HG03520 (cell line): ENCODE data around the gene SLC25A4.
A peak's percentile ranks its signal among the peaks of the same experiment; 100 is the strongest.
"Not testable (repeated sequence)": the region's sequence is repeated elsewhere in the genome, so short reads cannot be mapped to it uniquely, and the experiment has no call there.

Experiments used
- ATAC-seq: cut with Tn5 transposase; IDR thresholded peaks from one replicate; pipeline ENCODE4 v1.9.1; 2021; ENCODE audit warnings: mild to moderate bottlenecking, moderate library complexity; ENCODE audit not compliant: unreplicated experiment

Gene SLC25A4

DNA sequence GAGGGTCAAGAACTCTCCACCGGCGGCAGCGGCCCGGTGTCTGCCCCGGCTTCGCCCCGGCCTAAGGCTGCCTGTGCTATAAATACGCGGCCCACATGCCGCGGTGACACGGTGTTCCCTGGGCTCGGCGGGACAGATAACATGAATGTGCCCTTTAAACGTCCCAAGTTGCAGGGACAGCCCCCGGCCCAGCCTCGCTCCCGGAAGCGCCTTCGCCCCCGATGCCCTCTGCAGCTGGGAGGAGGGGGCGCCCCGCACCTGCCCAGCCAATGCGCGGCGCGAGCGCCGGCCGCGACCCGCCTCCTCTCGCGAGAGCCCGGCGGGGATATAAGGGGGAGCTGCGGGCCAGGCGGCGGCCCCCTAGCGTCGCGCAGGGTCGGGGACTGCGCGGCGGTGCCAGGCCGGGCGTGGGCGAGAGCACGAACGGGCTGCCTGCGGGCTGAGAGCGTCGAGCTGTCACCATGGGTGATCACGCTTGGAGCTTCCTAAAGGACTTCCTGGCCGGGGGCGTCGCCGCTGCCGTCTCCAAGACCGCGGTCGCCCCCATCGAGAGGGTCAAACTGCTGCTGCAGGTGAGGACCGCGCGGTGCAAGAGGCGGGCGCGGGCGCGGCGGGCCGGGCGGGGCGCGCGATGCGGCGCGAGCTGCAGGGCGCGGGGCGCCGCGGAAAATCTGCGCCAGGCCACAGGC is at the start of gene SLC25A4:
Gene SLC25A4 (plus strand): TSS at position 355 of the 689 bp plus-strand sequence. CDS start 107 bp downstream, at position 462.
- ATAC-seq: peak; percentile 91

DNA sequence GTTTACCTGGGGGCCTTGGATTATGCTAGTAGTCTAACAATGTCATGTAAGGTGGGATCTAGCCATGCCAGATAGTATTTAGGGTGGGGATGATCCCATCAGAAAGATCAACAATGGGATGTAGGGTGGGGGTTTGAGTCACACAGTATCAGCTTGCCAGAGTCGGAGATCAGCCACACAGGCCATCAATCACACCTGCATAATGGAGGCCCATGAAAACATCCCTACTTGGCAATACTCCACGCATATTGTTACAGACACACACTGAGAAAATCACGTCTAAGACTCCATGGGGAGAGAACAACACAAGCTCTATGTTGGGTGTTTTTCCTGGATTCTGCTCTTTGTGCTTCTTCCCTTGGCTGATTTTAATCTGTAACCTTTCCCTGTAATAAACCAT is 49.5 kb upstream of the SLC25A4 start:
- ATAC-seq: no peak

DNA sequence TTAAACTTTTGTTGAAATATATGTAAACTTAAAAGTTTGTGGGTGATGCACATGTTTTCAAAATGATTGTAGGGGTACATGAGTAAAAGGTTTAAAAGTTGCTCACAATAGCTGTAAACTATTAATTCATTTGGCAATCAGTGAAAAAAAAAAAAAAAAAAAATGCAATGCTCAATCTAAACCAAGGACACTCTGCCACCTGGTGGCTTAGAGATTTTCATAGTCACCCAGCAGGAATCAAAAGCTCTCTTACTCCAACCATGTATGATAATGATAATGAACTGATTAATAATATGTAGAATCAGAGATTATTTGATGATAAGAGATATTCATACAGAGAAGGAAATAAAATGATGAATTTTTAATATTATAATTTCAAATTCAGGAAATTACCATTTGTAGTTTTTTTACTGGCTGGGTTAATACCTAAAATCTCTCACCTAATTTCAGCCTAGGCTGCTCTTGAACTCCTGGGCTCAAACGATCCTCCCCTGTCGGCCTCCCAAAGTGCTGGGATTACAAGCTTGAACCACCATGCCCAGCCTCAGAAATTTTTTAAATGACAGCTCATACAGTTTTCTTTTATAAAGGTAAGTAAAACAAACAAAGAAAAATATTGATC is 46.9 kb upstream of the SLC25A4 start:
- ATAC-seq: no peak

DNA sequence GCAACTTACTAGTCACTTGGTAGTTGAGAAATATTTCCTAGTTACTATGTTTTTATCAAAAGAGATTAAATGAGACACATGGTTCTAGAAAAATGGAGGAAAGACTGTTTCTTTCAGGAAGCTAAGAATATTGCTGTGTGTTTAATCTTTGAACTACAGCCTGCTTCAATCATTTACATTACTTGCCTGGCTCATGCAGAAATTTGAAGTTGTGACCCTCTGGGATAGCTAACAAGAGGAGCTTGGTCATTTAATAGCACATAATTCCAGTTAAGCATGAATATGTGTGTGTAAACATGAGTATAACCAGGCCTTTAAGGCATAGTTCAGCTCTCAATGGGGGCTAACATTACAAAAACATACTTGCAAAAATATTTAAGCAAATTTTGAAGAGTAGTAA is 44.6 kb upstream of the SLC25A4 start:
- no peak for ATAC-seq

DNA sequence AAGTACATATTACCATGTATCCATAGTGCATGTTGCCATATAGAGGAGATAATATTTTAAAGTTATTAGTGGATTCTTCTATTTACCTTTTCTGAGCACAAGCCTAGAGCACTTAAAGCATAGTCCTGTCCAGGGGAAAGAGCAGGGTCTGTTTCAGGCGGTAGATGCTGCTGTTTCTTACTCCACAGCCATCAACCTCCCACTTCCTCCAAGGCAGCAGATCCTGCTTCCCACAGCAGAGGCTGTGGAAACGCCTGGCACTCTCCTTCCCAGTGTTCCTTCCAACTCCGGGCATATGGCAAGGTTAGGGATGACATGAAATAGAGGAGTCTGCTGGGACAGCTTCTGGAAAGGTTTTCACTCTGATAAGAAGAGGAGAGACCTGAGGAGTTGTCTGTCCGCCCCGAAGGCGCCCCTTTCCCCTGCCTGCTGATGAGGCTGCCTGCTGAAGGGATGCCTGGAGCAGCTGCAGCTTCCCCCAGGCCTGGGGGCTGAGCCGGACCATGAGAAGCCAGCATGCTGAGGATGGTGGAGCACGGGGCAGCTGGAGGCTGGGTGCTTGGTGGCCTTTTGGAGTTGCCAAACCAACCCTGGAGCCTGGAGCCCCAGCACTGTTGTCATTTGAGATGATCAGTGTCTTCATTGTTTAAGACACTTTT is 43.9 kb upstream of the SLC25A4 start:
- ATAC-seq: no peak

DNA sequence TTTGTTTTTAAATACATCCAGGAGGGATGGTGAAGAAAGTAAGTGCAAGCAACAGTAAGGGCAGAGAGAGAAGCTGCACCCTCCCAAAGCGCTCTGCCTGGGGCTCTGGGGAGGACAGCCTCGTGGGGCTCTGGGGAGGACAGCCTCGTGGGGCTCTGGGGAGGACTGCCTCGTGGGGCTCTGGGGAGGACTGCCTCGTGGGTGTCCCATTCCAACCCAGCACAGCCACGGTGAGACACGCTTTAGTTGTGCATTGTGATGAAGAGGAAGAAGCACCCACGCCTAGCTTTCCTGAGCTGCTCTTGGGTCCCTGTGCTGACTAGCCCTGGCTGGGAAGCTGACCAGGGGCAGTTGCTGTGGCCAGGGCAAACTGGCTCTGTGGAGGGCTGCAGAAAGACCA is 43.1 kb upstream of the SLC25A4 start:
- ATAC-seq: no peak

DNA sequence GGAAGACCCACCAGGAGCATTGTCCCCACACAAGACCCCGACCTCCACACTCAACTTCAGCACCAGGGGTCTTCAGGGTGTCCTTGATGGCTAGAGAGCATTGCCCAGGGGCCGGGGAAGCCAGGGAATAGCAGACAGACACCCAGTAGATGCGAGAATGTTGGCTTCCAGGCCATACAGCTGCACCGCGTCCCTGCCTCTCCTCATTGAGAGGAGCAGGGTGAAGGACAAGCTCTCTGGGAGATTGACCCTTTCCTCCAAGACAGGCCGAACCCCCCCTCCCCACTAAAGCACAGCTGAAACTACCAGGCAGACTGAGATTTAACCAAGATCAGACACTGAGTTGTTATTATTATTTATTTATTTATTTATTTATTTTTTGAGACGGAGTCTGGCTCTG is 42.6 kb upstream of the SLC25A4 start:
- no peak for ATAC-seq

DNA sequence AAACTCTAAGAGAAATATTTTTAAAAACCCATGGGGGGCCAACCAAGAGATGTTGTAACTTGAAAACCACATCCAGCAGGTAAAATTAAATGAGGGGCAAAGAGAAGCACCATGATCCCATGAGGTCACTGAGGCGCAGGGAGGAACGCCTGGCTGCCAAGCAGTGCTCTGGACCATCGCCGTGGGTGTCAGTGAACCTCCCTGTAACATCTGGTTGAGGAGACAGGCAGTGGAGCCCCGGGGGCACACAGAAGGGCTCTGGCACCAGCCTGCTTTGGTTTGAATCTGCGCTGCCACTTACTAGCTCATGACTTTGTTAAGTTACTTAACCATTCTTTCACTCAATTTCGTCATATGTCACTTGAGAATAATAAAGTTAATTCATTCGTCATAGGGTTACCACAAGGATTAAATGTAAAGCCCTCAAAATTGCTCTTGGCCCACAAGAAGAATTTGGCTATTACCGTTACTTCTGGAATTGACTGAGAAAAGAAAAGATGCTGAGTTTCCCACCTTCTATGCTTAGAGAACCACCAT is 41.6 kb upstream of the SLC25A4 start:
- ATAC-seq: no peak

DNA sequence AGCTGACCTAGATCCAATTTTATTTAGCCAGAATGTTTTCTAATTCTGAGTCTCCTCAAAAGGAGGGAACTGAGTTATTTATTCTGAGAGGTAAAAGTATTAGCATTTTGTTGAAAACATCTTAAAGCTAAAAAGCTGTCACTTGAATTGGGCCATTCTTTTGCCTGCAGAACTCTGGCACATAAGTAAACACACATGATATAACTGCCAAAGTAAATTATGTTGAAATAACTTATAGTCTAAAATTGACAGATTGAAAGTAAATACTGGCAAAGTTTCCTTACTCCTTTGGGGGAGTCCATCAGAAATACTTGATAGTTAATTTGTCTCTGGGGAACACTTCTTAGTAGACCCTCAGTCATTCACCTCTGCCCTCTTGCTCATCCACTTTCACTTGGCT is 38.3 kb upstream of the SLC25A4 start:
- no peak for ATAC-seq

DNA sequence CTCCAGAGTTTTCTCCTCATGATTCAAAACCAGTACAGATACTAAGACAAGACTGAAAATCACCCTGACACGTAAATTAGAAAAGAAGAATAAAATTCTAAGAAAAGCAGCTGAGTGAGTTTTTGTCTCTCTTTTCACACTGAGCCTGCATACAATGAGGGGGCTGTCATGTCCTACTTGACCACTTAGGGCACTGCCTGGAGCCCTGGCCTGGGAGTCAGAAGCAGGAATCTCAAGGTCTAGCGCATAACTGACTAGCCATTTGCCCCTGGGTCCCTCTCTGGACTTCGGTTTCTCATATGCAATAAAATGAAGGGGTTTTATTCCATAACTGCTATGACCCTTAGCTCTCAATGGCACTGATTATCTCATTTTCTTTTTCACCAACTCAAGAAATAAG is 36.7 kb upstream of the SLC25A4 start:
- ATAC-seq: no peak

DNA sequence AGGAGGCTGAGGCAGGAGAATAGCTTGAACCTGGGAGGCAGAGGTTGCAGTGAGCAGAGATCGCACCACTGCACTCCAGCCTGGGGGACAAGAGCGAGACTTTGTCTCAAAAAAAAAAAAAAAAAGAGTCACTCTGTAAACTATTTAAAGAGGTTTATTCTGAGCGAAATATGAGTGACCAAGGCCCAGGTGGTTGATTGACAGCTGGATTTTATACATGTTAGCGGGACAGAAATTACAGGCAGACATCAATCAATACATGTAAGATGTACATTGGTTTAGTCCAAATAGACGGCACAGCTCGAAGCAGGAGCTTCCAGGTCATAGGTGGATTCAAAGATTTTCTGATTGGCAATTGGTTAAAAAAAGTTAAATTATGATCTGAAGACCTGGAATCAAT is 35.5 kb upstream of the SLC25A4 start:
- ATAC-seq: not testable (repeated sequence)

DNA sequence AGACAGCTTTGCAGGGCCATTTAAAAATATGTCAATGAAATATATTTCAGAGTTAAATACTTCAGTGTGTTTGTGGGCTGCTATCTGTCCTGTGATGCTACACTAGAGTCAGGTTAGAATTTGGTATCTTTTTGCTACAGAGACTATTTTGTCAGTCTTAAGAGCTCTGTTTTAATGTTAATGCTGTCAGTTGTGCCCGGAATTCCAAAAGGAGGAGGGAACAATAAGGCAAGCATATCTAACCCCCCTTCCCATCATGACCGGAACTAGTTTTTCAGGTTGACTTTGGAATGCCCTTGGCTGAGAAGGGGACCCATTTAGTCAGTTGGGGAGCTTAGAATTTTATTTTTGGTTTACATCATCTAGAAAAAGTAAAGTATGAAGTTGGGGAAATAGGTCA is 34.9 kb upstream of the SLC25A4 start:
- ATAC-seq: no peak

DNA sequence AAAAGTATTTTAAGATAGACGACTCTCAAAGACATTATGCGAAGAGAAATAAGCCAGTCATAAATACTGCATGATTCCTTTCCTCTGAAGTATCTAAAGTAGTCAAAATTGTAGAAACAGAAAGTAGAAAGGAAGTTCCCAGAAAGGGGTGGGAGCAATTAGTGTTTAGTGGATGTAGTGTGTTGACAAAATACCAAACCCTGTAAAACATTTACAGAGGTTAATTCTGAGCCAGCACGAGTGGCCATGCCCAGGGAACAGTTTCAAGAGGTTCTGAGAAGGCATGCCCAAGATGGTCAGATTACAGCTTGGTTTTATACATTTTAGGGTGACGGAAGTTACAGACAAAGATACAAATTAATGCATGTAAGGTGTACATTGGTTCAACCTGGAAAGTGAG is 34.4 kb upstream of the SLC25A4 start:
- no peak for ATAC-seq

DNA sequence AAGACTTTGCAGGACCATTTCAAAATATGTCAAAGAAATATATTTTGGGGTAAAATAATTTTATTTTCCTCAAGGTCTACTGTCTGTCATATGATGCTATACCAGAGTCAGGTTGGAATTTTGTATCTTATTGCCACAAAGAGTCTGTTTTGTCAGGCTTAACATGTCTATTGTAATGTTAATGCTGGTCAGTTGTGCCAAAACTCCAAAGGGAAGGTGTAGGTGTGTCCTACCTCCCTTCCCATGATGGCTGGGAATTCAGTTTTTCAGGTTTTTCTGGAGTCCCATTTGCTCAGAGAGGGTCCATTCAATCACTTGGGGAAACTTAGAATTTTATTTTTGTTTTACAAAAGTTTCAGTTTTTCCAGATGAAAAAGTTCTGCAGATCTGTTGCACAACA is 33.3 kb upstream of the SLC25A4 start:
- ATAC-seq: no peak

DNA sequence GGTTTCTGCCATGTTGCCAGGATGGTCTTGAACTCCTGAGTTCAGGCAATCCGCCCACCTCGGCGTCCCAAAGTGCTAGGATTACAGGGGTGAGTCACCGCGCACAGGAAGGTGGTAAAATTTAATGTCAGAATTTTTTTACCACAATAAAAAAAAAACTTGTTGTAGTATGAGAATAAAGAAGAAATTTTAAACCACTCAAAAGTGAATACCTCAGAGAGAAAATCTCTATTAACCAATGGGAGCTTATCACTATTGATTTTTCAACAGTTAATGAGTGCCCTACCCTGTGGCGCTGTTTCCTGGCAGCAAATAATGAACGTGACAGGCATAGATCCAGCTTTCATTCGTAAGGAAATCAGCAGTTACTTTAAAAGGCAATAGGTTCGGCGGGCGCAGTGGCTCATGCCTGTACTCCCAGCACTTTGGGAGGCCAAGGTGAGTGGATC is 32.7 kb upstream of the SLC25A4 start:
- ATAC-seq: no peak

DNA sequence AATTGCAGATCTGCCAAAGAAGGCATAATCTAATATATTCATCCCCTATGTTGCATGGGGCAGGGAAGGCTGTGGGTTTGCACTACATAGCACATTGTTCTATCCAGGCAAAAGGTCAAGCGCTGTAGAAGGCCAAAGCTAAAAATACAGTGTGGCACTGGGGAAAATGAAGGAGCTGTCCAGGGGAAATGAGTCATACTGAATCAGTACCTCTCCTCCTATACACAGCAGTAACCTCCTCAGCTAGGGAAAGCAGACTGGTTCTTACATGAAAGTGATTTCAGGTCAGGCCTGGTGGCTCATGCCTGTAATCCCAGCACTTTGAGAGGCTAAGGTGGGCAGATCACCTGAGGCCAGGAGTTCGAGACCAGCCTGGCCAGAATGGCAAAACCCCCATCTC is 31.0 kb upstream of the SLC25A4 start:
- no peak for ATAC-seq

DNA sequence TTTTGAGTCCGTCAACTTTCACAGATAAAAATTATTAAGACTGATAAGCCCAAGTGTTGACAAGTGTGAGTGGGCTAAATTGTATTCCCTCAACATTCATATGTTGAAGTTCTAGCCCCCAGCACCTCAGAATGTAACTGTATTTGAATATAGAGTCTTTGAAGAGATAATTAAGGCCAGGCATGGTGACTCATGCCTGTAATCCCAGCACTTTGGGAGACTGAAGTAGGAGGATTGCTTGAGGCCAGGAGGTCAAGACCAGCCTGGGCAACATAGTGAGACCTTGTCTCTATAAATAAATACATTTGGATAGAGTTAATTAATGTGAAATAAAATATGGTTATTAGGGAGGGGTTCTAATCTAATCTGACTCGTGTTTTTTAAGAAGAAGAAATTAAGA is 29.7 kb upstream of the SLC25A4 start:
- ATAC-seq: no peak

DNA sequence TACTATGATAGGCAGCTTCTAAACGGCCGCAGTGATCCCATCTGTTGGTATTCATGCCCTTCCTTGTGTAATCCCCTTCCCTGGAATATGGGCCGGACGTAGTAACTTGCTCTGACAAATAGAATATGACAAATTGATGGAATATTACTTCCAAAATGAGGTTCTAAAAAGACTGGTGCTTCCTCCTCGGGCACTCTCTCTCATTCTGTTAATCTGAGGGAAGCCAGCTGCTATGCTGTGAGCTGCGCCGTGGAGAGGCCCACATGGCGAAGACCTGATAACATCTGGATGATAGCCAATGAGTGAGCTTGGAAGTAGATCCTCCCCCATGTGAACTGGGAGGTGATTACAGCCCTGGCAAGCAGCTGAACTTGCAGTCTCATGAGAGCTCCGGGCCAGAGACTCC is 27.2 kb upstream of the SLC25A4 start:
- no peak for ATAC-seq

DNA sequence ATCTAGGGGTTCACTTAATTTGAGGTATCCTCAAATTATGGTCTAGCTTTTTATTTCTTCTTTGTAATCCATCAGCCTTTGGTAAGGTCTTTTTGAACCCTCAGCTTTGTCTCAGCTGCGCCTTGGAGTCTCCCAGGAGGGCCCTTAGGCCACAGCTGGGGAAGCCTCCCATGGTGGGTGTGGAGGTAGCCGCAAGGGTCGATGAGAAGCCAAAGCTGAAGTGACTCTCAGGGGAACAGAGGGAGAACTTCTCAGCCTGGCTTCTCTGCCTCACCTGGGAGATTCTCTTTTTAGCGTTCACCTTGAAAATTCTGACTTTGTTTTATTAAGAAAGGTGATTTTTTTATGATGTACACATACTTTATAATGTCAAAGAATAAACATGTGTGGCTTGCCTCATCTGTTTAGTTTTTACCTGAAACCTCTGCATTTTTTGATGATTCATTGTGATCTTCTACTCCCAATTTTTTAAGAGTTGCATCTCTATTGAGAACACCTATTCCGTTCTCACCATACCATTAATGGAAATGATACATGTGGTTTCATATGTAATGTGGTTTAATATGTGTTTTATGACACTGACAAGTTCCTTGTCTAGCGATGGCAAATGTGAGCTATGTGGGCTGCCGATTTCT is 25.6 kb upstream of the SLC25A4 start:
- ATAC-seq: no peak

DNA sequence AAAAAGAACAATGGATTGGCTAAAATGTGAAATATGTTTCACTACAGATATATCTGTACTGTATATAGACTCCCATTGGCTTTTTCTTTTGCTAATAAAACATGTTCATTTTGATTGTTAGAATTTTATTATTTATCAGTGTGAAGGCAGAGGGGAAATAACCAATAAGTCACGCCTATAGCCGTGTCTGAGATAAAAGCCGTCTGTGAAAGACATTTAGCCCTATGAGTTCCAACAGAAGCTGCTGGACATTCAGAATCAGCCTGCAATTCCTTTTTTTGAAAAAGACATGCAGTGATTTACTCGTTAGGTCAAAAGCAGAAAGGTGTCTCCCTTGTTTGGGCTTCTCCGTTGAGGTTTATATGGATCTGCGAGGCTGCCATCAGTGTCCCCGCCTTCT is 24.2 kb upstream of the SLC25A4 start:
- ATAC-seq: no peak

DNA sequence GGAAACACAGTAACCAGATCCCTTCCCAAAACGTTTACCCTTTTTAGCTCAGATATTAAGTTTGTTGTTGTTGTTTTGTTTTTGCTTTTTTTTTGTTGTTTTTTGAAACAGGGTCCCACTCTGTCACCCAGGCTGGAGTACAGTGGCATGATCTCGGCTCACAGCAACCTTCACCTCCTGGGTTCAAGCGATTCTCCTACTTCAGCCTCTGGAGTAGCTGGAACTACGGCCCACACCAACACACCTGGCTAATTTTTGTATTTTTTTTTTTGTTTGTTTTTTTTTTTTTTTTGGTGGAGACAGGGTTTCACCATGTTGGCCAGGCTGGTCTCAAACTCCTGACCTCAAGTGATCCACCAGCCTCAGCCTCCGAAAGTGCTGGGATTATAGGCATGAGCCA is 23.6 kb upstream of the SLC25A4 start:
- not testable (repeated sequence) for ATAC-seq
